K562 (cell line): ENCODE measurements around the gene MEIOB. TPM values are rescaled to one million over a fixed set of nuclear protein-coding genes. Genes with fewer than 3 reads are reported as not detected.

Source experiments
- ATF1 ChIP-seq, 2 experiments: fragments of 450-650 bp in 1 of 2; IDR thresholded peaks; 2 replicates each; pipeline ENCODE4 v1.6.1; 2016; ENCODE audit warnings: missing compliant biosample characterization in 1 of 2, missing genetic modification characterization in 1 of 2
- ATF7 ChIP-seq: fragments of 450-650 bp; IDR thresholded peaks from 2 replicates; pipeline ENCODE4 v1.7.1; 2014; ENCODE audit warnings: mild to moderate bottlenecking, moderate library complexity
- C11orf30 ChIP-seq: fragments of 450-650 bp; IDR thresholded peaks from 2 replicates; pipeline ENCODE4 v1.6.1; 2016; ENCODE audit warnings: low read depth, mild to moderate bottlenecking
- CAMTA2 ChIP-seq: fragments of 250-450 bp; sonication (Bioruptor Pico); conservative IDR thresholded peaks from 2 replicates; pipeline ENCODE4 v1.5.1; 2022
- CC2D1A ChIP-seq: fragments of 450-650 bp; IDR thresholded peaks from 2 replicates; pipeline ENCODE4 v1.6.1; 2017; ENCODE audit warnings: mild to moderate bottlenecking
- ESRRB ChIP-seq: fragments of 250-450 bp; sonication (Bioruptor Pico); IDR thresholded peaks from 2 replicates; pipeline ENCODE4 v1.5.0; 2020; ENCODE audit warnings: mild to moderate bottlenecking, moderate library complexity, borderline replicate concordance
- HDAC2 ChIP-seq: fragments of 450-650 bp; IDR thresholded peaks from 2 replicates; pipeline ENCODE4 v1.6.1; 2016; ENCODE audit warnings: mild to moderate bottlenecking
- HMG20A ChIP-seq: fragments of 450-650 bp; formaldehyde crosslinking; conservative IDR thresholded peaks from 2 replicates; pipeline ENCODE4 v1.4.0; 2020; ENCODE audit warnings: mild to moderate bottlenecking, mixed read lengths
- MECOM ChIP-seq: fragments of 250-450 bp; sonication (Bioruptor Pico); IDR thresholded peaks from 2 replicates; pipeline ENCODE4 v1.8.0; 2022; ENCODE audit warnings: inconsistent platforms
- MEF2A ChIP-seq: IDR thresholded peaks from 2 replicates; pipeline ENCODE4 v1.6.1; 2011; ENCODE audit warnings: low read depth, mild to moderate bottlenecking, low read length, moderate library complexity; ENCODE audit not compliant: control insufficient read depth
- MTA3 ChIP-seq: fragments of 450-650 bp; formaldehyde crosslinking; IDR thresholded peaks from 2 replicates; pipeline ENCODE4 v1.6.1; 2017; ENCODE audit warnings: mild to moderate bottlenecking, borderline replicate concordance
- NCOA1 ChIP-seq: fragments of 450-650 bp; IDR thresholded peaks from 2 replicates; pipeline ENCODE4 v1.6.1; 2016; ENCODE audit warnings: low read depth
- NELFE ChIP-seq: IDR thresholded peaks from 2 replicates; pipeline ENCODE4 v1.6.1; 2011; ENCODE audit warnings: mild to moderate bottlenecking; ENCODE audit not compliant: insufficient read depth, insufficient read length
- POLR2H ChIP-seq: IDR thresholded peaks from 2 replicates; pipeline ENCODE4 v1.6.1; 2016; ENCODE audit warnings: missing genetic modification characterization, low read depth, mild to moderate bottlenecking, control low read depth, missing compliant biosample characterization, moderate library complexity
- PYGO2 ChIP-seq: fragments of 450-650 bp; IDR thresholded peaks from 2 replicates; pipeline ENCODE4 v1.6.1; 2016; ENCODE audit warnings: mild to moderate bottlenecking, missing genetic modification characterization, moderate library complexity, missing compliant biosample characterization
- RBM25 ChIP-seq: fragments of 200-400 bp; formaldehyde crosslinking; IDR thresholded peaks from 2 replicates; pipeline ENCODE4 v1.6.1; 2018; ENCODE audit warnings: low read length, low read depth, moderate library complexity; ENCODE audit not compliant: severe bottlenecking
- RBM39 ChIP-seq: fragments of 200-400 bp; formaldehyde crosslinking; optimal IDR thresholded peaks from 2 replicates; pipeline ENCODE3; 2018; ENCODE audit warnings: low read depth, low read length
- SETDB1 ChIP-seq: IDR thresholded peaks from one replicate; pipeline ENCODE4 v1.6.1; 2012; ENCODE audit warnings: low read length, control low read depth, inconsistent platforms
- SLC30A9 ChIP-seq: fragments of 250-450 bp; sonication (Bioruptor Pico); IDR thresholded peaks from 2 replicates; pipeline ENCODE4 v1.8.0; 2022; ENCODE audit warnings: mild to moderate bottlenecking, moderate library complexity
- SMAD3 ChIP-seq: fragments of 450-650 bp; formaldehyde crosslinking; conservative IDR thresholded peaks from 2 replicates; pipeline ENCODE4 v1.4.0; 2020; ENCODE audit warnings: mild to moderate bottlenecking
- SRF ChIP-seq, 2 experiments: fragments of 250-450, 450-650 bp in 1 of 2; sonication (Bioruptor Pico) in 1 of 2; sonication (generic) in 1 of 2; formaldehyde crosslinking; IDR thresholded peaks; 2 replicates each; pipeline versions ENCODE4 v1.5.0 to v1.5.1; 2020 to 2022; ENCODE audit warnings: mild to moderate bottlenecking in 1 of 2, missing genetic modification reagents in 1 of 2
- WHSC1 ChIP-seq: IDR thresholded peaks from one replicate; pipeline ENCODE4 v1.6.1; 2012; ENCODE audit warnings: low read length, control low read depth, inconsistent platforms
- ZNF785 ChIP-seq: fragments of 250-450 bp; sonication (Bioruptor Pico); IDR thresholded peaks from 2 replicates; pipeline ENCODE4 v1.4.0; 2020; ENCODE audit warnings: mild to moderate bottlenecking
- ZZZ3 ChIP-seq: fragments of 450-650 bp; IDR thresholded peaks from 2 replicates; pipeline ENCODE4 v1.6.1; 2016; ENCODE audit warnings: antibody characterized with exemption, mild to moderate bottlenecking, moderate library complexity
- polyA plus RNA-seq, 8 experiments: library from polyadenylated mRNA; depleted of rRNA in 4 of 8; stranded (reverse) in 5 of 8; unstranded in 3 of 8; fragments of >200 nt; fragmentation: Nextera tagmentation in 2 of 8; fragmentation: Illumina TruSeq in 1 of 8; extraction: Ambion mirVana in 2 of 8; extraction: Trizol in 1 of 8; gene quantifications; 2 replicates each; pipeline versions ENCODE4 v1.2.1 to v1.2.3, GENCODE V29; 2011 to 2014; ENCODE audit warnings: inconsistent platforms in 1 of 8, missing spikeins in 1 of 8
- total RNA-seq, 7 experiments: library from RNA; depleted of rRNA in 6 of 7; stranded (reverse); fragments of >200 nt in 6 of 7; fragmentation: Illumina TruSeq in 2 of 7; extraction: Trizol in 2 of 7; gene quantifications; 2 replicates each; pipeline versions ENCODE4 v1.2.1 to v1.2.3, GENCODE V29; 2011 to 2021; ENCODE audit warnings: low replicate concordance in 1 of 7
- TF ChIP-seq, protein P1 (sequence below): fragments of 450-650 bp; formaldehyde crosslinking; IDR thresholded peaks from 2 replicates; pipeline ENCODE4 v1.4.0; 2020; ENCODE audit warnings: mild to moderate bottlenecking, moderate library complexity
- TF ChIP-seq, protein P2 (sequence below): sonication (generic); formaldehyde crosslinking; IDR thresholded peaks from 2 replicates; pipeline ENCODE4 v1.8.1; 2023; ENCODE audit warnings: mild to moderate bottlenecking, missing genetic modification reagents
- TF ChIP-seq, protein P3 (sequence below): sonication (generic); formaldehyde crosslinking; IDR thresholded peaks from 2 replicates; pipeline ENCODE4 v1.8.1; 2023; ENCODE audit warnings: mild to moderate bottlenecking, missing genetic modification reagents, moderate library complexity

Gene MEIOB
- total and polyA plus RNA-seq, 9 of the 15 experiments (the other 6 are each of a cell fraction or from before 2014, with no cell fraction given) = 25.4 to 203 (median 97.6) TPM

DNA sequence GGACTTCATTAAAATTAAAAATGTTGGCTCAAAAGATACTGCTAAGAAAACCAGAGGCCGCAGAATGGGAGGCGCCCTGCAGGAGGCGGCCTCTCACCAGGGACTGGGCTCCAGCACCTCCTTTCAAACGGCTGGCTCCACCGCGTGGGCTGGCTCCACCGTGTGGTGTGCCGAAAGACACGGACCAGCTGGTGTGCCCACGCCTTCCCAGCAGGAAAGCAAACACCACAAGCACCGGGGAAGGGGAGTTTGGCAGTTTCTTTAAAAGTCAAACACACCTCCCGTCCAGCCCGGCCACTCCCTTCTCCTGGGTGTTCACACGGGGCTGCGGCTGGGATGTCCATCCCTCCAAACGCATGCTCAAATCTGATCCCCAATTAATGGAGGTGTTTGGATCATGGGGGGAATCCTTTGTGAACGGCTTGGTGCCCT, 59.2 kb downstream of the MEIOB start (continued):
- no peak for TF ChIP-seq ZNF785 (CRISPR knock-in tag)
- TF ChIP-seq ZZZ3 = no peak
- no peak for TF ChIP-seq NCOA1
- TF ChIP-seq, protein P1, sequence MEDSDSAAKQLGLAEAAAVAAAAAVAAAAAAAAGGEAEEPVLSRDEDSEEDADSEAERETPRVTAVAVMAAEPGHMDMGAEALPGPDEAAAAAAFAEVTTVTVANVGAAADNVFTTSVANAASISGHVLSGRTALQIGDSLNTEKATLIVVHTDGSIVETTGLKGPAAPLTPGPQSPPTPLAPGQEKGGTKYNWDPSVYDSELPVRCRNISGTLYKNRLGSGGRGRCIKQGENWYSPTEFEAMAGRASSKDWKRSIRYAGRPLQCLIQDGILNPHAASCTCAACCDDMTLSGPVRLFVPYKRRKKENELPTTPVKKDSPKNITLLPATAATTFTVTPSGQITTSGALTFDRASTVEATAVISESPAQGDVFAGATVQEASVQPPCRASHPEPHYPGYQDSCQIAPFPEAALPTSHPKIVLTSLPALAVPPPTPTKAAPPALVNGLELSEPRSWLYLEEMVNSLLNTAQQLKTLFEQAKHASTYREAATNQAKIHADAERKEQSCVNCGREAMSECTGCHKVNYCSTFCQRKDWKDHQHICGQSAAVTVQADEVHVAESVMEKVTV (CRISPR knock-in tag) = peak; percentile 47
- no peak for TF ChIP-seq POLR2H (tag)
- TF ChIP-seq CC2D1A = peak; percentile 75
- no peak for TF ChIP-seq MTA3
- peak; percentile 20; the same call in 1 of the 2 replicates for TF ChIP-seq ATF7
- TF ChIP-seq RBM39 = no peak
- TF ChIP-seq NELFE = no peak
- no peak; the same call in 1 of the 2 replicates for TF ChIP-seq HDAC2
- TF ChIP-seq HMG20A = no peak
- no peak for TF ChIP-seq MECOM
- no peak for TF ChIP-seq C11orf30
- TF ChIP-seq SETDB1 = no peak
- TF ChIP-seq SRF (CRISPR knock-in tag; IDR thresholded peaks at IDR 0.05) = no peak
- TF ChIP-seq, protein P2, sequence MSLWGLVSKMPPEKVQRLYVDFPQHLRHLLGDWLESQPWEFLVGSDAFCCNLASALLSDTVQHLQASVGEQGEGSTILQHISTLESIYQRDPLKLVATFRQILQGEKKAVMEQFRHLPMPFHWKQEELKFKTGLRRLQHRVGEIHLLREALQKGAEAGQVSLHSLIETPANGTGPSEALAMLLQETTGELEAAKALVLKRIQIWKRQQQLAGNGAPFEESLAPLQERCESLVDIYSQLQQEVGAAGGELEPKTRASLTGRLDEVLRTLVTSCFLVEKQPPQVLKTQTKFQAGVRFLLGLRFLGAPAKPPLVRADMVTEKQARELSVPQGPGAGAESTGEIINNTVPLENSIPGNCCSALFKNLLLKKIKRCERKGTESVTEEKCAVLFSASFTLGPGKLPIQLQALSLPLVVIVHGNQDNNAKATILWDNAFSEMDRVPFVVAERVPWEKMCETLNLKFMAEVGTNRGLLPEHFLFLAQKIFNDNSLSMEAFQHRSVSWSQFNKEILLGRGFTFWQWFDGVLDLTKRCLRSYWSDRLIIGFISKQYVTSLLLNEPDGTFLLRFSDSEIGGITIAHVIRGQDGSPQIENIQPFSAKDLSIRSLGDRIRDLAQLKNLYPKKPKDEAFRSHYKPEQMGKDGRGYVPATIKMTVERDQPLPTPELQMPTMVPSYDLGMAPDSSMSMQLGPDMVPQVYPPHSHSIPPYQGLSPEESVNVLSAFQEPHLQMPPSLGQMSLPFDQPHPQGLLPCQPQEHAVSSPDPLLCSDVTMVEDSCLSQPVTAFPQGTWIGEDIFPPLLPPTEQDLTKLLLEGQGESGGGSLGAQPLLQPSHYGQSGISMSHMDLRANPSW (CRISPR knock-in tag) = no peak
- TF ChIP-seq ESRRB = no peak
- no peak for TF ChIP-seq CAMTA2 (CRISPR knock-in tag)
- TF ChIP-seq MEF2A = no peak
- no peak for TF ChIP-seq WHSC1
- no peak for TF ChIP-seq SMAD3 (CRISPR knock-in tag)
- TF ChIP-seq SLC30A9 (CRISPR knock-in tag) = no peak
- TF ChIP-seq RBM25 = no peak
- TF ChIP-seq PYGO2 = no peak
- TF ChIP-seq, protein P3, sequence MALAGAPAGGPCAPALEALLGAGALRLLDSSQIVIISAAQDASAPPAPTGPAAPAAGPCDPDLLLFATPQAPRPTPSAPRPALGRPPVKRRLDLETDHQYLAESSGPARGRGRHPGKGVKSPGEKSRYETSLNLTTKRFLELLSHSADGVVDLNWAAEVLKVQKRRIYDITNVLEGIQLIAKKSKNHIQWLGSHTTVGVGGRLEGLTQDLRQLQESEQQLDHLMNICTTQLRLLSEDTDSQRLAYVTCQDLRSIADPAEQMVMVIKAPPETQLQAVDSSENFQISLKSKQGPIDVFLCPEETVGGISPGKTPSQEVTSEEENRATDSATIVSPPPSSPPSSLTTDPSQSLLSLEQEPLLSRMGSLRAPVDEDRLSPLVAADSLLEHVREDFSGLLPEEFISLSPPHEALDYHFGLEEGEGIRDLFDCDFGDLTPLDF = no peak
- no peak for TF ChIP-seq ATF1 (CRISPR knock-in tag; IDR thresholded peaks at IDR 0.05)
- TF ChIP-seq ATF1 (tag; IDR thresholded peaks at IDR 0.05) = no peak
